Measurements from ENCODE around the gene ARHGEF37. TPM values are rescaled to one million over a fixed set of nuclear protein-coding genes. Genes with fewer than 3 reads are reported as not detected.
A peak's percentile ranks its signal among the peaks of the same experiment; 100 is the strongest.
"Not testable (repeated sequence)": the region's sequence is repeated elsewhere in the genome, so short reads cannot be mapped to it uniquely, and the experiment has no call there.

The ARHGEF37 gene, protein sequence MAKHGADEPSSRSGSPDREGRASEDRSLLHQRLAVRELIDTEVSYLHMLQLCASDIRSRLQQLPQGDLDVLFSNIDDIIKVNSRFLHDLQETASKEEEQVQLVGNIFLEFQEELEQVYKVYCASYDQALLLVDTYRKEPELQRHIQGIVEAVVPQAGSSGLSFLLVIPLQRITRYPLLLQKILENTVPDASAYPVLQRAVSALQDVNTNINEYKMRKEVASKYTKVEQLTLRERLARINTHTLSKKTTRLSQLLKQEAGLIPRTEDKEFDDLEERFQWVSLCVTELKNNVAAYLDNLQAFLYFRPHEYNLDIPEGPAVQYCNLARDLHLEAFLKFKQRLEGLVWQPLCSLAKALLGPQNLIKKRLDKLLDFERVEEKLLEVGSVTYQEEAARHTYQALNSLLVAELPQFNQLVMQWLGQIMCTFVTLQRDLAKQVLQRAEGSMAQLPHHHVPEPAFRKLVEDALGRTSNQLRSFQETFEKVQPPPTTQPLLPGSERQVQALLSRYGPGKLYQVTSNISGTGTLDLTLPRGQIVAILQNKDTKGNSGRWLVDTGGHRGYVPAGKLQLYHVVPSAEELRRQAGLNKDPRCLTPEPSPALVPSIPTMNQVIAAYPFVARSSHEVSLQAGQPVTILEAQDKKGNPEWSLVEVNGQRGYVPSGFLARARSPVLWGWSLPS
- under 1 TPM in 1 of 2 donors, not detected in 1; 0.67 TPM for total RNA-seq

DNA sequence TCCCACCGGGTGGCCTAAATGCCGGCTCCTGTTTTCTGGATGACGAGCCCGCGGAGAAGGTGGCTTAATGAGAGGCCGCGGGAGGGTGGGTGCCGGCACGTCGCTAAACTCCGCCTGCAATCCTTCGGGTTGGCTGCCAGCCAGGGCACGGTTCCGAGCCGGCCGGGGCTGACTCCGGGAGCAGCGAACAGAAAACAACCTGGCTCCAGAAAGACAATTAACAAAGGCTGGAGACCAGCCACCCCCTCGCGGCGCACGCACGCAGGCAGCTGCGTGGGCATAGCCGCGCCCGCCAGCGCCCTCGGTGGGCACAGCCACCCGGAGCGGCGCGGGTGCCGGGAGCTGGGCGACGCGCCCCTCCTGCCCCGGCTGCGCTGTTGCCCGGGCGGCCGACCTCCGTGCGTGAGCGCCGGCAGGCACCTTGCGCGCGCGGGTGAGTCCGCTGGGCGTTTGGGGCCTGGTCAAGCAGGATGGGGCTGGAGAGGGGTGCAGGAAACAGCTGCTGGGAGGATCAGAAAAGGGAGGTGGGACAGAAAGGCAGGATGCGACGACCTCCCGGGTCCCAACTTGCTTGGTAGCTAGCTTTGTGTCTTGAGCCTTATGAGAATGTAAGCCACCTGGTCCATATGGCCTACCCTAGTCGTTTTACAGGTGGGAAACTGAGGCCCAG is at the start of gene ARHGEF37:
Gene ARHGEF37, plus strand, starts transcription at position 307 of the 670 bp plus-strand sequence. CDS start 16,272 bp downstream, outside the sequence.
- peaks cover 0 to 6% of the 10 kb centered on the region in 2 donors for H3K4me1 Mint-ChIP-seq (ENCODE audit: low read depth in 2 of 2)
- peaks cover 9 to 13% of the 10 kb centered on the region in 2 donors for H3K27me3 Mint-ChIP-seq
- no peak for DNase-seq (ENCODE audit: low spot score)
- no peaks in the 10 kb centered on the region for H3K36me3 Mint-ChIP-seq
- peak; percentile 62 to 69 for ATAC-seq
- no peaks in the 10 kb centered on the region for H3K9me3 Mint-ChIP-seq
- H3K27ac Mint-ChIP-seq, result no peak within 1 kb of the TSS
- H3K4me3 Mint-ChIP-seq, result peak within 1 kb of the TSS; percentile 60

DNA sequence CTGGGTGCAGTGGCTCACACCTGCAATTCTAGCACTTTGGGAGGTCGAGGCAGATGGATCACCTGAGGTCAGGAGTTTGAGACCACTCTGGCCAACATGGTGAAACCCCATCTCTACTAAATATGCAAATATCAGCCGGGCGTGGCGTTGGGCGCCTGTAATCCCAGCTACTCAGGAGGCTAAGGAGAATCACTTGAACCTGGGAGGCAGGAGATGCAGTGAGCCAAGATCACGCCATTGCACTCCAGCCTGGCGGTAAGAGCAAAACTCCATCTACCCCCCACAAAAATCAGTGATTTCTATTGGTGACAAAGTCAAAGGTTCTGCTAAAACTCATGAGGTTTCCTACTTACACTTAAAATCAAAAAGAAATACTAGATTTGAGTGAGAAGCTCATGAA is 48.9 kb upstream of the ARHGEF37 start:
- Mint-ChIP-seq H3K36me3 (no peaks in the 10 kb centered on the region), H3K4me1 (ENCODE audit: low read depth in 2 of 2) (peaks cover 51 to 61% of the 10 kb centered on the region in 2 donors)

DNA sequence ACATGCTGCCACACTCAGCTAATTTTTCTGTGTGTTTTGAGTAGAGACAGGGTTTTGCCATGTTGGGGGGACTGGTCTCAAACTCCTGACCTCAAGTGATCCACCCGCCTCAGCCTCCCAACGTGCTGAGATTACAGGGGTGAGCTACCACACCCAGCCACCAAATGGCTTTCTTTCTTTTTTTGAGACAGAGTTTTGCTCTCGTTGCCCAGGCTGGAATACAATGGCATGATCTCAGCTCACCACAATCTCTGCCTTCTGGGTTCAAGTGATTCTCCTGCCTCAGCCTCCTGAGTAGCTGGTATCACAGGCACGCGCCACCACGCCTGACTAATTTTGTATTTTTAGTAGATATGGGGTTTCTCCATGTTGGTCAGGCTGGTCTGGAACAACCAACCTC is 45.5 kb upstream of the ARHGEF37 start:
- not testable (repeated sequence) for DNase-seq (ENCODE audit: low spot score); H3K27me3 Mint-ChIP-seq; H3K36me3 Mint-ChIP-seq; H3K9me3 Mint-ChIP-seq; ATAC-seq; H3K4me3 Mint-ChIP-seq; H3K27ac Mint-ChIP-seq
- peaks cover 44 to 49% of the 10 kb centered on the region in 2 donors for H3K4me1 Mint-ChIP-seq (ENCODE audit: low read depth in 2 of 2)

More for the DNA sequence above, 48.9 kb upstream of the ARHGEF37 start:
- Mint-ChIP-seq H3K27me3 (no peaks in the 10 kb centered on the region), H3K4me3 (no peak overlapping the region), H3K9me3 (no peaks in the 10 kb centered on the region), H3K27ac (no peak overlapping the region)
- no peak for DNase-seq (ENCODE audit: low spot score)
- no peak for ATAC-seq

DNA sequence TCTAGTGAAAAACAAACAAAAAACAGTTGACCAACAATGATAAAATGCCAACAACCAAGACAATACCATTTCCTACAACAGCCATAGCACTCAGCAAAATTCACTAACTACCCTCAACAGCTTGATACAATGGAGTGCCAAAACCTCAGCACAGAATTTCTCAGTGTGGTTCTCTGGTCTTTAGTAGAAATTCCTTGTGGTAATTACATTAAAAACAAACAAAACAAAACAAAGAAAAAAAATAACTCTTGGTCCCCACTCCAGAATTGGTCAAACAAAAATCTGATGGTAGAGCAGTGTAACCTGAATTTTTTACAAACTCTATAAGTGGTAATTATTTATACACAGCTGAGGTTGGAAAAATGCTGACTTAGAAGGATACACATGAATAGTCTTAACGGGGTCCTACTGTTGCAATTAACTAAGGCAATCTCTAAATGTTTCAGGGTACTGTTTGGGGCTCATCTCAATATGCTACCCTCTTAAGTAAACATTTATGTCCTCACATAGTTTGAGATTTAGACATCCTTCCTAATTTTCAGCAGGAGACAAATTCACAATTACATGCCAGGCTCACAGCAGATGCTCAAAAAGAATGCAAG is 43.8 kb upstream of the ARHGEF37 start:
- H3K36me3 Mint-ChIP-seq, result no peaks in the 10 kb centered on the region
- no peaks in the 10 kb centered on the region for H3K27me3 Mint-ChIP-seq
- DNase-seq (ENCODE audit: low spot score) (no peak), ATAC-seq (no peak)
- H3K27ac Mint-ChIP-seq, result peak overlapping the region in 1 of 2 donors; percentile 70
- no peaks in the 10 kb centered on the region for H3K9me3 Mint-ChIP-seq
- no peak overlapping the region for H3K4me3 Mint-ChIP-seq
- H3K4me1 Mint-ChIP-seq (ENCODE audit: low read depth in 2 of 2), result peaks cover 46 to 49% of the 10 kb centered on the region in 2 donors

DNA sequence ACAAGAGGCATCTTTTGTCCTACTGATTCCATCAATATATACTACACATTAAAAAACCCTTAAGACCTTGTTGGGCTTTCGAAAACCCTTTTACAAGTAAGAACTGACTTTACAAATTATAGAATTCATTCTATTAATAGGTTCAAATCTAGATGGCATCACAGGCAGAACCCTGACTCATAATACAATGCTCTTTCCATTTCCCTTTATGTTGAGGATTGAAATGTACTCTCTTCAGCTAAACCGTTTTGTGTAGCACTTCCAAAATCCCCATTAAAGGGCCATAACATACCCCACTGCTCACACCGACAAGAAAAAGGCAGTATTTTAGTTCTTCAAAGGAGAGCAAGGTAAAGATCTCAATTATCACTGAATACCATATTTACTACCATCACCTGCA is 41.2 kb upstream of the ARHGEF37 start:
- Mint-ChIP-seq H3K27me3 (no peaks in the 10 kb centered on the region), H3K4me1 (ENCODE audit: low read depth in 2 of 2) (peaks cover 39 to 42% of the 10 kb centered on the region in 2 donors), H3K36me3 (no peaks in the 10 kb centered on the region), H3K9me3 (no peaks in the 10 kb centered on the region), H3K27ac (peak overlapping the region; percentile 8 to 50), H3K4me3 (peak overlapping the region; percentile 41)
- DNase-seq (ENCODE audit: low spot score), result no peak
- ATAC-seq, result no peak

DNA sequence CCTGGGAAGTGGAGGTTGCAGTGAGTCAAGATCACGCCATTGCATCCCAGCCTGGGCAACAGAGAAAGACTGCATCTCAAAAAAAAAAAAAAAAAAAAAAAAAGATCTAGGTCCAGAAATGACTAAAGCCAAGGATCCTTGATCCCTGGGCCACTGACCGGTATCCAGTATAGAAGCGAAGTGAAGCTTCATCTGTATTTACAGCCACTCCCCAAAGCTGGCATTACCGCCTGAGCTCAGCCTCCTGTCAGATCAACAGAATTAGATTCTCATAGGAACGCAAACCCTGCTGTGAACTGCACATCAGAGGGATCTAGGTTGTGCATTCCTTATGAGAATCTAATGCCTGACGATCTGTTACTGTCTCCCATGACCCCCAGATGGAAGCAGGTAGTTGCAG is 39.4 kb upstream of the ARHGEF37 start:
- H3K36me3 Mint-ChIP-seq, result peaks cover under 1% of the 10 kb centered on the region
- no peaks in the 10 kb centered on the region for H3K9me3 Mint-ChIP-seq
- DNase-seq (ENCODE audit: low spot score), result no peak
- no peak for ATAC-seq
- H3K27ac Mint-ChIP-seq, result no peak overlapping the region
- no peak overlapping the region for H3K4me3 Mint-ChIP-seq
- peaks cover 35 to 42% of the 10 kb centered on the region in 2 donors for H3K4me1 Mint-ChIP-seq (ENCODE audit: low read depth in 2 of 2)
- H3K27me3 Mint-ChIP-seq, result no peaks in the 10 kb centered on the region

DNA sequence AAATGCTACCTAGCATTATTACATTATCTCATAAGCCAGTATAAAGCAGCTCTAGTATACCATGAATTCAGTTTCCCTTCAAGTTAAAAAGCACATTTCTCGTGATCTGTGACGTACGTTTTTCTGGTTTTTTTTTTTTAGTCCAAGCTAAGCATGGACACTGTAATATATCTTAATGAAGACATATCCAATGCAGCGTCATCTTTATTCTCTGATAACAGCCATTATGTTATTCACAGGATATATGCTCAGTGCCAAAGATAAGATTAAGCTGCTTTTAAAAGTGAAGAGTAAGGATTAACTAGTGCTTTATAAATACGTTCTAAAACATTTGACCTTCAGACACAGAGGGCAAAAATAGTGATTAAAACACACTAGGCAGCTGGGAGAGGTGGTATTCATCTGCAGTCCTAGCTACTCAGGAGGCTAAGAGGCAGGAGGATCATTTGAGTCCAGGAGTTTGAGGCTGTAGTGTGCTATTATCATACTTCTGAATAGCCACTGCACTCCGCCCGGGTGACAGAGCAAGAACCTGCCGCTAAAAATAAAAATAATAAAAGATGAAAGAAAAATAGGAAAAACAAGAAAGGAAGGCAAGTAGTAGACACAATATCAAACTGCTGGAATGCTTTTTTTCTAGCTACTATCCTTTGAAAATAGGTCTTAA is 37.8 kb upstream of the ARHGEF37 start:
- H3K4me1 Mint-ChIP-seq (ENCODE audit: low read depth in 2 of 2), result peaks cover 32 to 42% of the 10 kb centered on the region in 2 donors
- DNase-seq (ENCODE audit: low spot score), result no peak
- no peaks in the 10 kb centered on the region for H3K9me3 Mint-ChIP-seq
- H3K27ac Mint-ChIP-seq, result peak overlapping the region; percentile 46 to 54
- H3K4me3 Mint-ChIP-seq, result peak overlapping the region; percentile 49
- ATAC-seq, result no peak
- no peaks in the 10 kb centered on the region for H3K27me3 Mint-ChIP-seq
- peaks cover 6% of the 10 kb centered on the region for H3K36me3 Mint-ChIP-seq

DNA sequence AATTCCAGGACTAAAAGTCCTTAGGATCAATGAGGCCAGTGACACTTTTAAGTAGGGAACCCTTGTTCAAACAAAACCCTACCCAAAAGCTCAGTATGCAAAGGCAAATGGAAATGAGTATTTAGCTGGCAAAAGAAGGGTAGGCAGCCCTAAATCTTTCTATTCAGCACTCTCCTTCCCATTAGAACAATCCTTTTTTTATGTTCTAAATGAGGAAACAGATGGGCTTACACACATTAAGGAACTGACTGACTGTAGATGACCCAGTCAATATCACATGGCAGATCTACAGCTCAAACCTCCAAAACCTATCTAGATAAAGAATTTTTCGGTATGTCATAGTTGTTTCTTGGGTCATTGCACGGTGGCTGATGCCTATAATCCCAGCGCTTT is 37.3 kb upstream of the ARHGEF37 start:
- Mint-ChIP-seq H3K36me3 (peaks cover 9% of the 10 kb centered on the region), H3K27ac (peak overlapping the region; percentile 46 to 54), H3K4me3 (no peak overlapping the region), H3K9me3 (no peaks in the 10 kb centered on the region), H3K27me3 (no peaks in the 10 kb centered on the region), H3K4me1 (ENCODE audit: low read depth in 2 of 2) (peaks cover 34 to 45% of the 10 kb centered on the region in 2 donors)
- DNase-seq (ENCODE audit: low spot score) (no peak), ATAC-seq (no peak)

DNA sequence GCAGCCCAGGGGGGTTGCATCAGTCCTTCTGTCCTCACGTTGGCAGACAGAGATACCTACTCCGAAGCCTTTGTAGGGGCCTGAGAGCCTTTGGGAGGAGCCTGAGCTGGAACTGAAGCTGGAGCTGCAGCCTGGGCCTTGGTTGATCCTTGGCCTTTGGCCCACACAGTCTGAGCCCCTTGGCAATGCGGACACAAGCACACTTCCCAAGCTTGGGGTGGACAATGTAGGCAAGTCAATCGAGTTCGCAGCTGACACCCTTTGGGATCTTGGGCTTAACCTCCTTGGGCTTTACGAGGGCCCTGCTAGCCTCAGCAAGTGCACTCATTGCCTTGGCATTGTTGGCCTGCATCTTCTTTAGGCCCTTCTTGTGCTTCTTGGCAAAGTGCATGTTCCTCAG is 36.0 kb upstream of the ARHGEF37 start:
- Mint-ChIP-seq H3K36me3 (peaks cover 22% of the 10 kb centered on the region), H3K27me3 (no peaks in the 10 kb centered on the region), H3K9me3 (no peaks in the 10 kb centered on the region), H3K27ac (no peak overlapping the region), H3K4me3 (no peak overlapping the region), H3K4me1 (ENCODE audit: low read depth in 2 of 2) (peaks cover 42% of the 10 kb centered on the region in 2 donors)
- DNase-seq (ENCODE audit: low spot score) (no peak), ATAC-seq (no peak)

DNA sequence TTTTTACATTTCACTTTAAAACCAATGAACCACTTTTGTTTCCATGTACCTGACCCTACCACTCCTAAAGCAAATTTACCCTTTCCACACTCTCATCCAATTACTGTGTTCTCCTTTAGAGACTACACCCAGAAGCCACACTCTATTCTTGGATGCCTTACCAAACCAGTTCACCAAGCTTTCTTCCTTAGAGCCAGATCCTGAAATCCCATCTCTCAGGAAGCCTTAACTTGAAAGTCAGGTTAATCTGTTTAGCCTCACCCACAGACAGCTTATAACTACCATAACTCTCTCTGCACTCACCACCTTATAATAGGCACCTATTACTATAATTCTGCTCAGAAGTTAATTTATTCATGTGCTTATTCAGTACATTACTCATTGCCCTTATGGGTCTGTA is 34.3 kb upstream of the ARHGEF37 start:
- DNase-seq (ENCODE audit: low spot score) (no peak), ATAC-seq (no peak)
- H3K4me3 Mint-ChIP-seq, result peak overlapping the region; percentile 14
- no peaks in the 10 kb centered on the region for H3K9me3 Mint-ChIP-seq
- peak overlapping the region; percentile 26 to 77 for H3K27ac Mint-ChIP-seq
- H3K27me3 Mint-ChIP-seq, result no peaks in the 10 kb centered on the region
- peaks cover 25% of the 10 kb centered on the region for H3K36me3 Mint-ChIP-seq
- peaks cover 41 to 46% of the 10 kb centered on the region in 2 donors for H3K4me1 Mint-ChIP-seq (ENCODE audit: low read depth in 2 of 2)

DNA sequence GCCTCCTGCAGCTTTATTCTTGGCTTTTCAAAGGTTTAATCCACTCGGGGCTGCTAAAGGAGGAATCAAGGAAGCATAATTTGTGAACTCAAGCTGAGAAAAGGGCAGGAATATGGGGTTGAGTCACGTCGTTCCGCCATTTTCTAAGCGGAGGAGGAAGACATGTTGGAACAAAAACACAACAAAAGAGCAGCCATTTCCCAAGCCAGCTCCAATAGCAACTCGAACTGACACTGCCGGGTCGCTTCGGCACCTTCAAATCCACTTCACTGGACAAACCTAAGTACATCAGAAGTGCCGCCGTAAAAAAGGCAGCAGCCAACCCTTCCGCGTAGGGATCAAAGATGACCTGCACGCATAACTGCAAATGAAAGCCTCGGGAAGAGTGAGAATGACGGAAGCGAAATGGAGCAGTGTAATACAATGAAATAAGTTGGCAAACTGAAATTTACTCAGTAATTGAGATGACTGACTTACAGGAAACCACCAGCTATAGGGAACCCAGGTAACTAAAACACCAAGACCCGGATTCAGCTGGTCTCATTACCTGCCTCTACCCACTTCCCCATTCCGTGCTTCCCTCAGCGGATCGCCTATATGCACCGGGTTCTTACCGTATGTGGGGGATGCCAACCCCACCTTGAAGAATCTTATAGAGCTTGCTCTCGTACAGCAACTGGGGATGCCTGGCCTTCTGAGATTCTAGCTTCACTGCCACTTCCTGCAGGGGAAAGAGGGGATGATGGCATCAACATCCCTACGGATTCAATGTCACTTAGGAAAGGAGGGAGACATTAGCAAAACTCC is 31.6 kb upstream of the ARHGEF37 start:
- H3K36me3 Mint-ChIP-seq, result peaks cover 25% of the 10 kb centered on the region
- H3K27ac Mint-ChIP-seq, result peak overlapping the region; percentile 93 to 98
- DNase-seq (ENCODE audit: low spot score) (no peak), ATAC-seq (no peak)
- H3K4me1 Mint-ChIP-seq (ENCODE audit: low read depth in 2 of 2), result peaks cover 28 to 37% of the 10 kb centered on the region in 2 donors
- H3K4me3 Mint-ChIP-seq, result peak overlapping the region; percentile 93
- H3K9me3 Mint-ChIP-seq, result no peaks in the 10 kb centered on the region
- no peaks in the 10 kb centered on the region for H3K27me3 Mint-ChIP-seq

DNA sequence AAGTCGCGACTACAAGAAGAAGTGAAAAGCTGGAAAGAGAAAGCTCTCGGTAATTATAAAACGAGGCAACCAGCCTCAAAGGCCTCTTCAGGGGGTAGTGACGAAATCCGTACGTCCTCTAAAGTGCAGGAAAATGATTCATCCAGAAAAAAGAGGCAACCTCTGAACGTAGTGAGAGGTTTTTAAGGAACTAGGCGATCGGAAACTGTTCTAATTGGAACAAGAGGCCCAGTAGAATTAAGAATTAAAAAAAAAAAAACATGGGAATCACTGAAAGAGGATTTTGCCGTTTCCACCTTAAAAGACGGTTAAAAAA is 31.1 kb upstream of the ARHGEF37 start:
- Mint-ChIP-seq H3K4me1 (ENCODE audit: low read depth in 2 of 2) (peaks cover 28 to 37% of the 10 kb centered on the region in 2 donors), H3K27me3 (no peaks in the 10 kb centered on the region), H3K36me3 (peaks cover 25% of the 10 kb centered on the region), H3K27ac (peak overlapping the region; percentile 93 to 98), H3K9me3 (no peaks in the 10 kb centered on the region), H3K4me3 (peak overlapping the region; percentile 93)
- DNase-seq (ENCODE audit: low spot score) (no peak), ATAC-seq (no peak)

Data from natural killer cell treated with Interleukin-12 subunit alpha and Interleukin-12 subunit beta and Interleukin-15 and Interleukin-18, amount 100 ng/mL, for 72 hours (primary cell).